Stomach smooth muscle (tissue), 2 donors: Measurements from ENCODE around the gene DNAH9.

Source experiments
- H3K27ac ChIP-seq: one replicate; pipeline ENCODE4 v1.7.0; 2013; ENCODE audit warnings: mild to moderate bottlenecking, low read length, inconsistent platforms
- H3K27me3 ChIP-seq, 2 donors: one replicate each; pipeline ENCODE4 v1.7.0; 2013; ENCODE audit warnings: low read length in 2 of 2; ENCODE audit not compliant: insufficient read depth in 2 of 2, control insufficient read depth in 1 of 2
- H3K36me3 ChIP-seq, 2 donors: one replicate each; pipeline ENCODE4 v1.7.0; 2013; ENCODE audit warnings: low read length in 2 of 2; ENCODE audit not compliant: control insufficient read depth in 2 of 2, insufficient read depth in 2 of 2
- H3K4me1 ChIP-seq: one replicate; pipeline ENCODE4 v1.7.0; 2013; ENCODE audit warnings: low read length; ENCODE audit not compliant: control insufficient read depth, insufficient read depth
- H3K4me3 ChIP-seq, 2 donors: one replicate each; pipeline ENCODE4 v1.7.0; 2013; ENCODE audit warnings: low read length in 2 of 2
- H3K9ac ChIP-seq, 2 donors: one replicate each; pipeline ENCODE4 v1.7.0; 2013; ENCODE audit warnings: low read length in 2 of 2, mild to moderate bottlenecking in 1 of 2
- H3K9me3 ChIP-seq, 2 donors: one replicate each; pipeline ENCODE4 v1.7.0; 2013; ENCODE audit warnings: low read length in 2 of 2; ENCODE audit not compliant: control insufficient read depth in 2 of 2
- donor health status: healthy.
- donor health status: Pancreatic carcinoma.

The DNAH9 gene

DNA sequence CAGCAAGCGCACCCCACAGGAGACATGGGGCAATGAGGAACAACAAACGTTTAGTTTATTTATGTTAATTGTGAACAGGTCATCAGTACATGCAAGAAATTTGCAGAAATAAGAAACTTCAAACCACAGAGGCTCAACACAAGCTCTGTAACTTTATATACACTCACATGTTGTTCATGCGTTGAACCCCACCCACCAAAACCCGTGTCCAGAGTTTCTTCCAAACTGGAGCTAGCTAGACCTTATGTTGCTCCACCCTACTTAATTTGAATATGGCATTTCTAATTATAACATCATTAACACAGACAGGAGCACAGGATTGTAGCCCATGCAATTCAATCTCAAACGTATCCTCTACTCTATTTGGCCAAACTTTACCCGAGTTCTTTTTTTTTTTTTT, 206.9 kb downstream of the DNAH9 start:
- H3K9ac ChIP-seq: no peak overlapping the region
- no peaks in the 10 kb centered on the region for H3K36me3 ChIP-seq
- H3K4me1 ChIP-seq: no peaks in the 10 kb centered on the region
- peaks cover 0 to 3% of the 10 kb centered on the region in 2 donors for H3K9me3 ChIP-seq
- H3K4me3 ChIP-seq: no peak overlapping the region
- peaks cover 0 to 4% of the 10 kb centered on the region in 2 donors for H3K27me3 ChIP-seq
- no peak overlapping the region for H3K27ac ChIP-seq

DNA sequence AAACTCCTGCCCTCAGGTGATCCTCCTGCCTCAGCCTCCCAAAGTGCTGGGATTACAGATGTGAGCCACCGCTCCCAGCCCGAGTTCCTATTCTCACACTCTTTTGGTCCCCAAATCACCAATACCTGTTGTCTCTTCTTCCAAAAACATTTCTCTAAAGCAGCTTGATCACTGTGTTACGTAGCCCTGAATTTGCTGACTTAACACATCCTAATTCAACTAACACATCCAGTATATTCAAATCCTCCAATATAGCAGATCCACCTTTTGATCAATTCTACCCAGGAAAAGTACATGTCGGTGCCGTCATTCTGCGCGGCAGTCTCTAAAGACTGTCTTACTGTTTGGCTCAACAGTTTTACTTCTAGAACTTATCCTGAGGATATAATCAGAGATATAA, 207.7 kb downstream of the DNAH9 start:
- peaks cover 0 to 4% of the 10 kb centered on the region in 2 donors for H3K27me3 ChIP-seq
- H3K36me3 ChIP-seq: no peaks in the 10 kb centered on the region
- no peak overlapping the region for H3K27ac ChIP-seq
- no peak overlapping the region for H3K9ac ChIP-seq
- no peaks in the 10 kb centered on the region for H3K4me1 ChIP-seq
- no peak overlapping the region for H3K4me3 ChIP-seq
- H3K9me3 ChIP-seq: peaks cover 0 to 3% of the 10 kb centered on the region in 2 donors

DNA sequence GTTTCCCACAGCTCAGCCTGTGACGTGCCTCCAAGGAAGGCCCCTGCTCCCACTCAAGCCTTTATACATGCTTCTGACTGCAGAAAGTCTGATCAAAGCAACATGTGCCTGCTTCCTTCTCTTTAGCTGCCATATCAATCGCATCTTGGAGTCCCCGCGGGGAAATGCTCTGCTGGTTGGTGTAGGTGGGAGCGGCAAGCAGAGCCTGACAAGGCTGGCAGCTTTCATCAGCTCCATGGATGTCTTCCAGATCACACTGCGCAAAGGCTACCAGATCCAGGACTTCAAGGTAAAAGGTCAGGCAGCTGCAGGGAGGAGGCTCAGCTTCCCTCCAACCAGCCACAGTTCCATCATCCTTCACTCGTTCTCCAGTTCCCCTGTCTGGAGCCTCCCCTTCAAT, 209.3 kb downstream of the DNAH9 start:
- no peak overlapping the region for H3K4me3 ChIP-seq
- no peak overlapping the region for H3K9ac ChIP-seq
- no peak overlapping the region for H3K27ac ChIP-seq
- H3K4me1 ChIP-seq: no peaks in the 10 kb centered on the region
- peaks cover 0 to 3% of the 10 kb centered on the region in 2 donors for H3K9me3 ChIP-seq
- peaks cover 0 to 4% of the 10 kb centered on the region in 2 donors for H3K27me3 ChIP-seq
- no peaks in the 10 kb centered on the region for H3K36me3 ChIP-seq

DNA sequence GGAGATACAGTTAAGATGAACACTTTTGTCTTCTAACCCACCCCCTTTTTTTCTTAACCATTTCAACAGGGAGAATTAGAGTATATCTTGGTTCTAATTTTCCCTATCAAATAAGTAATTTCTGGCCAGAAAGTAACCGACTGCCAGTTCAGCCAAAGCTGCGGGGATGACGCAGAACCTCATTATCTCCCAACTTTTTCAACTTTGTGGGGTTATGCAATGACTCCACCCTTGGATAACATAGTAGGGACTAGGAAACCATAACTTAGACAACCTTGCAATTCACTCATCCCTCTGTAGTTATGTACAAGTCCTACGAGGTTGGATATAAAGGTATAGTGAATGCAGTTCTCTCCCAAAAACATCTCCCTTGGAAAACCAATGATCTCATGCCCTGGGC, 215.0 kb downstream of the DNAH9 start:
- H3K9ac ChIP-seq: no peak overlapping the region
- no peak overlapping the region for H3K4me3 ChIP-seq
- H3K9me3 ChIP-seq: no peaks in the 10 kb centered on the region
- H3K27me3 ChIP-seq: no peaks in the 10 kb centered on the region
- no peak overlapping the region for H3K27ac ChIP-seq
- no peaks in the 10 kb centered on the region for H3K36me3 ChIP-seq
- H3K4me1 ChIP-seq: no peaks in the 10 kb centered on the region

DNA sequence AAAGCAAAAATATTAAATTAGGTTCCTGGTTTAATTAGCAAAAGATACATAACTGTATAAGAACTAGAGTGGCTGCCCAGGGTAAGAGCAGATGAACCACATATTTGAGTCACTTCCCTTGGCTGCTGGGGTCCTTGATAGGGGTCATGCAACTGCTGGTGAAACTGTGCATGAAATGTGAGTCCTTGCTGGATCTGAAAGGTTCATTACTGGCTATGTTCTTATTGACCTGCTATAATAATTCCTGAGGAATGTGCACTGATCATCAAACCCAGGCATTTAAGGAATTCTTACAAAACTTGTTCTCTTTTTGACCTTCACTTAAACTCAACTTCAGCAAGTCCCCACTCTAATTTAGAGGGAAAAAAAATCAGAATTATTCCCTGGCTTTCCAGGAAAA, 215.6 kb downstream of the DNAH9 start:
- no peak overlapping the region for H3K27ac ChIP-seq

DNA sequence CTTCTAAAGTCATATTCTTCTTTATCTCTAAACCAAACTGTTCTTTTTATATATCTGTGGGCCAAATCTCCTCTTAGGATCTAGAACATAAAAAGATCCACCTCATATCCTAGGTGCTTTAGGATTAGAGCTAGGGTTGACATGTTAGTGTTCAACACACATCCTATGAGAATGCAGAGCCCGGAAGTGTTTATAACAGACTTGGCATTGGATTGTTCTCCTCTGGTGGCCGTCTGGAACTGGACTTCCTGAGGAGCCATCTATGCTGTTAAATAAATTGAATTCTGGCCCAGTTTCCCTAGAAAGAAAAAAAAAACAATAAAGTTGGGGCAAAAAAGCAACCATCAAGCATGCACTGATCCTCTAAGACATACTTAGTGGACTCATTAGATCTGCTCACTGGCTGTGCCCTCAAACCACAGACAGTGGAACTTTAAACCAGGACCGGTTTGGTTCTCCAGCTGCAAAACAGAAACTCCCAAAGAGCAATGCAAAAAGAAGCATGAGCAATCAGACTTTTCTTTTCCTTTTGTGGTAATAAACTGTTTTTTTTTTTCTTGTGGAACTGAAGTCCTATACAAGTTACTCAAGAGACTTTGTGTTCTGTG, 216.5 kb downstream of the DNAH9 start:
- Histone ChIP-seq H3K27ac (no peak overlapping the region), H3K36me3 (no peaks in the 10 kb centered on the region), H3K9me3 (no peaks in the 10 kb centered on the region), H3K27me3 (no peaks in the 10 kb centered on the region), H3K4me1 (no peaks in the 10 kb centered on the region), H3K4me3 (no peak overlapping the region), H3K9ac (no peak overlapping the region)

More for the DNA sequence above, 215.6 kb downstream of the DNAH9 start:
- no peaks in the 10 kb centered on the region for H3K9me3 ChIP-seq
- H3K27me3 ChIP-seq: no peaks in the 10 kb centered on the region
- no peak overlapping the region for H3K9ac ChIP-seq
- no peaks in the 10 kb centered on the region for H3K4me1 ChIP-seq
- no peaks in the 10 kb centered on the region for H3K36me3 ChIP-seq
- H3K4me3 ChIP-seq: no peak overlapping the region

DNA sequence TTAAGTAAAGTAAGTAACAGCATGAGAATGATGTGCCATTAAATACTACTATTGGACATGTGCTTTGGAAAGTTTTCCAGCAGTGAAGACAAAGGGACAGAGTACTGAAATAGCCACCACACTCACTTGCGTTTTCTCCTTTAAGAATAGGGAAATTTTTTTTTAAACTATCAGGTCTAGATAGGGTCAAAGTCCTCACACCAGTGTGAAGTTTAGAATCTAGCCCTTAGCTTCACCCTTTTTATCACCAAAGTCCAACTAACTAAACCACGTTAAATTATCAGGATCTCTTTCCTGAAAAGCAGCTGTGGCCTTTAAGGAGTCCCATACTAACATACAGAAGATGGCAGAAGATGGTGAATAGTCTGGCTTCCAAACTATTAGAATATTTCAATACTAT, 218.1 kb downstream of the DNAH9 start:
- Histone ChIP-seq H3K27ac (no peak overlapping the region), H3K9me3 (no peaks in the 10 kb centered on the region), H3K9ac (no peak overlapping the region), H3K36me3 (no peaks in the 10 kb centered on the region), H3K4me3 (no peak overlapping the region), H3K4me1 (no peaks in the 10 kb centered on the region), H3K27me3 (no peaks in the 10 kb centered on the region)

DNA sequence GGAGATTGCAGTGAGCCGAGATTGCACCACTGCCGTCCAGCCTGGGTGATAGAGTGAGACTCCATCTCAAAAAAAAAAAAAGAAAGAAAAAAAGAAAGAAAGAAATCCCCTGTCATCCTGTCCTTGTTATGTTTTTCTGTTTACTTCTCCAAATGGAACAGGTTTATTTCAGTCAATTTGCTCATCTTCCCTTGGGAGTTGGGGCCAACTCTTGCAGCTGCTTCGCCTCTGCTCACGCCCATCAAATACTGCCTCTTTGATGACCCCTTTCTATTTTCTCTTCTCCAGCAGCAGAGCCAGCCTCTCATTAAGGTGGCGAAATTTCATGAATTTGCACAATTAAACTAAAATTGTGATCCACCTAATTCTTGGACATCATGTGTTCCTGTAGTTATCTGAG, 225.6 kb downstream of the DNAH9 start:
- no peaks in the 10 kb centered on the region for H3K9me3 ChIP-seq

DNA sequence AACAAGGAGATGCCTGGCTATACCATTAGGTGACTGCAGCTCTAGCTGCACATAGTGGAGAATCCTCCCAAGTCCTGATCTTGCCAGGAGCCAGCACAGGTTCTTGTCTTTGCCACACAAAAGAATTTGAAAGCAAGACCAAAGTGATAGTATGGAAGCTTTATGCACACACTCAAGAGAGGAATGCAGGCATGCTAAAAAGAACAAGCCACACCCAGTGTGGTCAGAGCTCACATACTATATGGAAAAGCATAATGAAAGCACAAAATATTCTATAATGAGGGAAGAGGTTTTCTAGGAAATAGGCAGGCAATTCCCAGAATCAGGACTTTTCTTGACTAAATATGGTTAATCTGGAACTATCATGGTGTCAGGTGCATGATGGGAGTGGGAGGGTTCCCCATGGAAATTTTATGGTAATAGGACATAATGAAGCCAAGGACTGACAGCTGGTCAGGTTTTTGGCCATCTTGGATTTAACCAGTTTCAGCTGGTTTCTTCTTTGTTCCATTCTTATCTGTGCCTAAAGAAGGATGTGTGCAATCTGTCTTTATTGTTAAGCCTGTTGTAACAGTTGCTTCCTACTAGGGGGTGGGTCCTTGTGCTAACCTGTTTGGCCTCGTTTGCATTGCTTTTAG, 227.4 kb downstream of the DNAH9 start:
- no peaks in the 10 kb centered on the region for H3K27me3 ChIP-seq
- H3K4me3 ChIP-seq: no peak overlapping the region
- no peaks in the 10 kb centered on the region for H3K9me3 ChIP-seq
- H3K27ac ChIP-seq: no peak overlapping the region
- no peaks in the 10 kb centered on the region for H3K36me3 ChIP-seq
- H3K9ac ChIP-seq: no peak overlapping the region
- H3K4me1 ChIP-seq: no peaks in the 10 kb centered on the region

More for the DNA sequence above, 225.6 kb downstream of the DNAH9 start:
- Histone ChIP-seq H3K27ac (no peak overlapping the region), H3K4me1 (no peaks in the 10 kb centered on the region), H3K9ac (no peak overlapping the region), H3K27me3 (no peaks in the 10 kb centered on the region), H3K4me3 (no peak overlapping the region), H3K36me3 (no peaks in the 10 kb centered on the region)

DNA sequence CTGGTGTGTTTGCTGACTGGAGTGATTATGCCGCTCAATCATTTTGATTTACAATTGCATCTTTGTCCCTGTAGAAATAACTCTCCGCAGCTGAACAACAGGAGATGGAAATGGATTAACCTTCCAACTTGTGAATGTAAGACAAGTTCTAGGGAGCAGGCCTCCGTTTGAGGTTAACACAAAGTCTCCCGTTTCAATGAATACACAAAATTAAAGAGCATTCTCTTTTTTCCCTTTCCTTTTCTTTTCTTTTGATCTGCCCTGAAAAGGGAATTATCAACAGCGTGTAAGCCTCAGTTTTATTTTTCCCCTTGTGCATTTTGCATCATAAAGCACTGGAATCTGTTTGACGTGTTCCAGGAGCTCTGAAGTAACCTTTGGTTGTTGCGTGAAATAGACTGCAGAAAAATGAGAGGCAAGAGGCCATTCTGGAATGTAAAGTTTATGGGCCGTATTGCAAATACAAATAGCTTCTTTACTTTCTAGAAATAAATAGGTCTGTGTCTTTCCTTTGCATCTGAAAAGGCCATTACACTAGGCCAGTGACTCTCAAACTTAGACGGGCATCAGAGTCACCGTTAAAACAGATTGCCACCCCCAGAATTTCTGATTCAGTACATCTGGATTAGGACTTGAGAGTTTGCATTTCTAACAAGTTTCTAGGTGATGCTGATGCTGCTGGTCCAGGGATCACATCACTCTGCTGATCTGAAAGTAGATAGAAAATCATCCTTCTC, 234.3 kb downstream of the DNAH9 start:
- Histone ChIP-seq H3K4me1 (no peaks in the 10 kb centered on the region), H3K36me3 (no peaks in the 10 kb centered on the region), H3K27ac (no peak overlapping the region), H3K9ac (no peak overlapping the region), H3K9me3 (no peaks in the 10 kb centered on the region), H3K27me3 (no peaks in the 10 kb centered on the region), H3K4me3 (no peak overlapping the region)

DNA sequence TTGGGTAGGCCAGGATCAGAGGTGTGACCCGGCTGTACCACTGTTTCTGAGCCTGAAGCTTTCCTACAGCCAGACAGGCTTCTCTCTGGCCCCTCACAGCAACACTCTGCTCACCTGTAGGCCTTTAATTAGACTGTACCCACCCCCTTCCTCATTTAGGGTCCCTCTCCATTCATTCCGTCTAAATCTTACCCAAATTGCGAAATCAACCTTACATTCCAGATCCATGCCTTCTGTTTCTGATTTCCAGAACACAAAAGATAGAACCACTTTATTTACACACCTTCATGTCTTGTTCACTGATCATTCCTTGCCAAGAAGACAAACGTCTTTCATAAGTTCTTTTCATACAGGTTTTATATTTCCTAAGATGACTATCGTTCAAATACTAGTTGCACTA, 238.2 kb downstream of the DNAH9 start:
- no peak overlapping the region for H3K27ac ChIP-seq
- no peak overlapping the region for H3K4me3 ChIP-seq
- no peak overlapping the region for H3K9ac ChIP-seq
- H3K9me3 ChIP-seq: no peaks in the 10 kb centered on the region
- H3K36me3 ChIP-seq: no peaks in the 10 kb centered on the region
- H3K4me1 ChIP-seq: no peaks in the 10 kb centered on the region
- H3K27me3 ChIP-seq: no peaks in the 10 kb centered on the region
